Keratinocyte (primary cell): ENCODE data around the gene CEACAM21. TPM values are rescaled to one million over a fixed set of nuclear protein-coding genes. Genes with fewer than 3 reads are reported as not detected.

Experiments used
- DNase-seq: peaks from one replicate; pipeline ENCODE4 v3.0.0-alpha.2; 2011; ENCODE audit warnings: low read depth, missing footprints, low spot score
- FAIRE-seq: peaks from 2 replicates; lab custom pipeline; 2011; peaks lifted over from hg19 to GRCh38; lab: Jason Lieb, UNC
- H2AFZ ChIP-seq: 2 replicates; pipeline ENCODE4 v1.6.0; 2012; ENCODE audit warnings: low read length, control low read depth, inconsistent platforms; ENCODE audit not compliant: control insufficient read depth
- H3K27ac ChIP-seq: 2 replicates; pipeline ENCODE4 v1.5.1; 2011; ENCODE audit warnings: low read length; ENCODE audit not compliant: control insufficient read depth, insufficient read depth
- H3K27me3 ChIP-seq: 3 replicates; pipeline ENCODE4 v1.6.0; 2011; ENCODE audit warnings: low read length; ENCODE audit not compliant: control insufficient read depth, insufficient read depth; ENCODE audit errors: extremely low read depth
- H3K36me3 ChIP-seq, 2 experiments: 2 replicates in 1 of 2; 3 replicates in 1 of 2; pipeline ENCODE4 v1.5.1; 2011; ENCODE audit warnings: low read length in 2 of 2, mild to moderate bottlenecking in 1 of 2; ENCODE audit not compliant: control insufficient read depth in 2 of 2, insufficient read depth in 2 of 2; ENCODE audit errors: extremely low read depth in 1 of 2
- H3K4me1 ChIP-seq: 3 replicates; pipeline ENCODE4 v1.5.1; 2011; ENCODE audit warnings: low read length; ENCODE audit not compliant: control insufficient read depth, insufficient read depth; ENCODE audit errors: extremely low read depth
- H3K4me2 ChIP-seq: 3 replicates; pipeline ENCODE4 v1.6.0; 2011; ENCODE audit warnings: low read depth, low read length; ENCODE audit not compliant: control insufficient read depth, insufficient read depth; ENCODE audit errors: extremely low read depth
- H3K4me3 ChIP-seq, 3 experiments: fragments of 200-600 bp in 1 of 3; sonication (generic) in 1 of 3; 2 replicates in 2 of 3; 3 replicates in 1 of 3; pipeline ENCODE4 v1.5.1; 2011 to 2016; ENCODE audit warnings: low read length in 3 of 3, mild to moderate bottlenecking in 3 of 3, control low read depth in 2 of 3, inconsistent platforms in 1 of 3, low read depth in 1 of 3, mixed read lengths in 1 of 3, mixed run types in 1 of 3, moderate library complexity in 1 of 3; ENCODE audit not compliant: control insufficient read depth in 2 of 3, insufficient read depth in 2 of 3; ENCODE audit errors: extremely low read depth in 1 of 3
- H3K79me2 ChIP-seq: 2 replicates; pipeline ENCODE4 v1.6.0; 2012; ENCODE audit warnings: low read length; ENCODE audit not compliant: control insufficient read depth, insufficient read depth
- H3K9ac ChIP-seq: 3 replicates; pipeline ENCODE4 v1.6.0; 2011; ENCODE audit warnings: low read length; ENCODE audit not compliant: control insufficient read depth, insufficient read depth; ENCODE audit errors: extremely low read depth
- H3K9me1 ChIP-seq: 3 replicates; pipeline ENCODE4 v1.6.0; 2011; ENCODE audit warnings: low read length; ENCODE audit not compliant: control insufficient read depth, insufficient read depth; ENCODE audit errors: extremely low read depth
- H3K9me3 ChIP-seq: 2 replicates; pipeline ENCODE4 v1.5.1; 2012; ENCODE audit warnings: low read depth, low read length; ENCODE audit not compliant: control insufficient read depth
- H4K20me1 ChIP-seq: 3 replicates; pipeline ENCODE4 v1.6.0; 2011; ENCODE audit warnings: low read length; ENCODE audit not compliant: control insufficient read depth, insufficient read depth; ENCODE audit errors: extremely low read depth
- CTCF ChIP-seq, 3 experiments: IDR thresholded peaks in 1 of 3; conservative IDR thresholded peaks in 1 of 3; optimal IDR thresholded peaks in 1 of 3; 2 replicates in 2 of 3; 3 replicates in 1 of 3; pipeline versions ENCODE3 to v1.5.1; 2011; ENCODE audit warnings: low read length in 3 of 3, mild to moderate bottlenecking in 3 of 3, moderate library complexity in 2 of 3, control low read depth in 1 of 3, inconsistent platforms in 1 of 3; ENCODE audit not compliant: insufficient read depth in 2 of 3; ENCODE audit errors: extremely low read depth in 1 of 3
- EZH2 ChIP-seq: IDR thresholded peaks from one replicate; pipeline ENCODE4 v1.6.1; 2012; ENCODE audit warnings: inconsistent platforms, mild to moderate bottlenecking, low read length, moderate library complexity
- dilution Hi-C: fragments of 300-500 bp; cut with MboI; formaldehyde crosslinking; loops from one replicate; pipeline ENCODE4 v1.7.0; 2020; ENCODE audit warnings: low sequenced_read_pairs; ENCODE audit not compliant: extremely low pct_ligation_motif_present
- polyA plus RNA-seq, 5 experiments: library from polyadenylated mRNA; depleted of rRNA in 3 of 5; stranded (reverse) in 3 of 5; stranded (forward) in 1 of 5; unstranded in 1 of 5; fragments of >200 nt; gene quantifications; 1 replicate in 1 of 5; 2 replicates in 3 of 5; 3 replicates in 1 of 5; pipeline versions ENCODE4 v1.2.1 to v1.2.3, GENCODE V29; 2011 to 2012; ENCODE audit warnings: missing spikeins in 2 of 5, low read depth in 1 of 5, low replicate concordance in 1 of 5

The CEACAM21 gene
- polyA plus RNA-seq, 1 donor (not counting 4 experiments of a cell fraction or from before 2014, with no cell fraction given), result not detected

GRCh38 chr19:41612483-41612882 is 36.5 kb downstream of the CEACAM21 start:
- DNase-seq (no peak), FAIRE-seq (no peak)
- Histone ChIP-seq H3K4me3 (no peak overlapping the region), H3K9me1 (no peaks in the 10 kb centered on the region), H3K27ac (no peak overlapping the region), H3K36me3 (no peaks in the 10 kb centered on the region), H3K4me2 (no peak overlapping the region), H3K27me3 (no peaks in the 10 kb centered on the region), H2AFZ (no peak overlapping the region), H3K79me2 (no peaks in the 10 kb centered on the region), H4K20me1 (no peaks in the 10 kb centered on the region), H3K9me3 (no peaks in the 10 kb centered on the region), H3K9ac (no peak overlapping the region), H3K4me1 (no peaks in the 10 kb centered on the region)
- dilution Hi-C loops, result no loop called here
- no peak for TF ChIP-seq EZH2
- no peak for TF ChIP-seq CTCF (optimal IDR thresholded peaks at IDR 0.05 in 1 of 3, IDR thresholded peaks at IDR 0.05 in 1 of 3, conservative IDR thresholded peaks at IDR 0.05 in 1 of 3; ENCODE audit: extremely low read depth in 1 of 3, insufficient read depth in 2 of 3, low read length in 3 of 3)

DNA sequence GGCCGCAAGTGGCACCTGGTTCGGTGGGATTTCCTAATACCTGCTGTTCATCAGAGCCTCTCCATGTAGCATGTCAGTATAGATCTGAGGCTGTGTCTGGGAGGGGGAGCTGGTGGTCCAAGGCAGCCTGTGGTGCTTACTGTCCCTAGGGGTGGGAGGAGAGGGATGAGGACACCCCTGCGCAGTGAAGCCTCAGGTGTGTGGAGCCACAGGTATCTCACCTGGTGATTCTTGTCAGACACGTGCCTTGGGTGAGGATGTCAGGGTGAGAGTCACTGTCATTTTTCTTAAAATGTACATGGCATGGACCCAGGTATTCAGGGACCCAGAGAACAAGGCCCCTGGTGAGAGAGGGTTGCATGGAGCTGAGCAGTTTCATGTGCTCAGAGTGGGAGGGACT is 39.2 kb downstream of the CEACAM21 start:
- Histone ChIP-seq H3K9me1 (no peaks in the 10 kb centered on the region), H3K9ac (no peak overlapping the region), H3K4me1 (no peaks in the 10 kb centered on the region), H3K36me3 (no peaks in the 10 kb centered on the region), H3K9me3 (no peaks in the 10 kb centered on the region), H2AFZ (no peak overlapping the region), H3K4me3 (no peak overlapping the region), H3K79me2 (no peaks in the 10 kb centered on the region), H3K27ac (no peak overlapping the region), H4K20me1 (no peaks in the 10 kb centered on the region), H3K4me2 (no peak overlapping the region), H3K27me3 (no peaks in the 10 kb centered on the region)
- no peak for TF ChIP-seq CTCF (optimal IDR thresholded peaks at IDR 0.05 in 1 of 3, IDR thresholded peaks at IDR 0.05 in 1 of 3, conservative IDR thresholded peaks at IDR 0.05 in 1 of 3; ENCODE audit: extremely low read depth in 1 of 3, insufficient read depth in 2 of 3, low read length in 3 of 3)
- no peak for TF ChIP-seq EZH2
- DNase-seq (no peak), FAIRE-seq (no peak)
- dilution Hi-C loops, result no loop called here
